Activated CD4-positive, alpha-beta memory T cell treated with anti-CD3 and anti-CD28 coated beads, Interleukin-2, amount 10 ng/mL, durations not matched to agents 7 days and 5 days (primary cell): ENCODE measurements around the gene FARS2. TPM values are rescaled to one million over a fixed set of nuclear protein-coding genes. Genes with fewer than 3 reads are reported as not detected.

Experiments used
- CTCF ChIA-PET: fragments of 350-600 bp; sonication (Branson Sonifier 250); formaldehyde crosslinking; loops from one replicate; lab custom pipeline; 2021; ENCODE audit warnings: antibody characterized with exemption, inconsistent platforms; lab: Charles Lee
- POLR2A ChIA-PET: fragments of 350-600 bp; sonication (Branson Sonifier 250); formaldehyde crosslinking; loops from one replicate; lab custom pipeline; 2021; ENCODE audit warnings: antibody characterized with exemption; lab: Charles Lee
- DNase-seq: peaks from one replicate; pipeline ENCODE4 v3.0.0-alpha.2; 2020
- H3K27ac Mint-ChIP-seq: one replicate; pipeline ENCODE4 v1.8.0; 2021; ENCODE audit warnings: mild to moderate bottlenecking, mixed read lengths
- H3K27me3 Mint-ChIP-seq: one replicate; pipeline ENCODE4 v1.8.0; 2021; ENCODE audit warnings: mixed read lengths
- H3K36me3 Mint-ChIP-seq: one replicate; pipeline ENCODE4 v1.8.0; 2021; ENCODE audit warnings: low read depth, mixed read lengths
- H3K4me1 Mint-ChIP-seq: one replicate; pipeline ENCODE4 v1.8.0; 2021; ENCODE audit warnings: mixed read lengths
- H3K4me3 Mint-ChIP-seq: one replicate; pipeline ENCODE4 v1.8.0; 2021; ENCODE audit warnings: mild to moderate bottlenecking, mixed read lengths
- H3K9me3 Mint-ChIP-seq: one replicate; pipeline ENCODE4 v1.8.0; 2021; ENCODE audit warnings: mixed read lengths
- total RNA-seq, 2 experiments: library from RNA; stranded (reverse); gene quantifications; one replicate each; pipeline ENCODE4 v1.2.3, GENCODE V29; 2021

Gene FARS2
- total RNA-seq, 2 experiments from 2014 or later, result 17.6 to 18.7 TPM

DNA sequence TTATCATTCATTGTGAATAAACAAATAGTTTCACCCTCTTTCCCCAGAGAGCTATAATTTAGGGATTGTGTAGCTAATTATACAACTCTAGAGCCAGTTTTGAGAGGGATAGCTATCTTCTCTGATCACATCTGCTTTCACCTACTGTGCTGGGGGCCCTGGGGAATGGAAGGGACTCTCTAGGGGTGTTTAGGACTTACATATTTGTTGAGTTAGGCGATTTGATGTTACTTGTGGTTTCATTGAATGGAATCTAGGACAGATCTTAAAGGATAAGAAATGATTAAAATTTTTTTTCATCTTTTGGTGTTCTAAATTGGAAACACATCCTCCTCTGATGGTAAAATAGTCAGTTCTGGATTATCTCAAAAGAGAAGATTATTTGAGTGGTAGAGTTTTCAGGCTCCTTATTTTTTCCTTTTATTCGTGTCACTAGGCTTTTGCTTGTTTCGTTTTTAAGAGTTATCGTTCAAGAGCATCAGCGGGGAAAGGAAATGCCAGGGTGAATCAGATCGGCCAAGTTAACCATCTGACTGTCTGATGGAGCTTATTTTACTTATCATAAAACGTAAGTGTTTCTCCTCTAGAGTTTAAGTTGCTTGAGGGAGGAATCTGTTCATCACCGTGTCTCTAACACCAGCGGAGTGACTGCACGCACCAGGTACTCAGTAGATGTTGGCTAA is 236.7 kb downstream of the FARS2 start:
- Mint-ChIP-seq H3K27me3 (no peaks in the 10 kb centered on the region), H3K4me3 (peak overlapping the region; percentile 52), H3K9me3 (no peaks in the 10 kb centered on the region), H3K27ac (peak overlapping the region; percentile 82), H3K4me1 (peaks cover 34% of the 10 kb centered on the region), H3K36me3 (peaks cover 18% of the 10 kb centered on the region)
- peak; percentile 20 for DNase-seq
- POLR2A ChIA-PET, result interaction anchor here (0.8 to 1.6 kb wide), 5 partner anchors 10 to 27 kb away, joined by 3 to 6 read pairs (median 3); no protein-coding TSS in a partner anchor
- CTCF ChIA-PET, result interaction anchor here (0.7 to 2.1 kb wide), 2 partner anchors 27 to 38 kb away, joined by 6 to 7 read pairs; no protein-coding TSS in a partner anchor

DNA sequence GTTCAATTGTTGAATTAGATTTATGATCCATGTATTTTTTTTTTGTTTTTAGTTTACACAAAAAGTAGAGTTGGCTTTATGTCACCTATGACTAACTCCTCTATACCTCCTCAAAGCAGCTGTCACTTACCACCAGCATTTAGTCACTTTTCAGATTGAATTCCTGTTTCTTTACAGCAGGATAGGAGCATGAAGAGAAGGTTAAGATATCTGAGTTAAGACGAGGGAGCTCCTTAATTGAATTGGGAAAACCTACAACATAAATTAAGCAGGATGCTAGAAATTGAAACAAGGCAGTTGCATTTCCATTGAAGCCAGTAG is 237.2 kb downstream of the FARS2 start:
- ChIA-PET CTCF (interaction anchor here (0.7 to 2.1 kb wide), 2 partner anchors 27 to 37 kb away, joined by 6 to 7 read pairs; no protein-coding TSS in a partner anchor), POLR2A (interaction anchor here (0.8 to 1.6 kb wide), 5 partner anchors 9 to 26 kb away, joined by 3 to 6 read pairs (median 3); no protein-coding TSS in a partner anchor)
- Mint-ChIP-seq H3K9me3 (no peaks in the 10 kb centered on the region), H3K27me3 (no peaks in the 10 kb centered on the region), H3K4me1 (peaks cover 34% of the 10 kb centered on the region), H3K27ac (peak overlapping the region; percentile 82), H3K36me3 (peaks cover 18% of the 10 kb centered on the region), H3K4me3 (peak overlapping the region; percentile 52)
- no peak for DNase-seq

DNA sequence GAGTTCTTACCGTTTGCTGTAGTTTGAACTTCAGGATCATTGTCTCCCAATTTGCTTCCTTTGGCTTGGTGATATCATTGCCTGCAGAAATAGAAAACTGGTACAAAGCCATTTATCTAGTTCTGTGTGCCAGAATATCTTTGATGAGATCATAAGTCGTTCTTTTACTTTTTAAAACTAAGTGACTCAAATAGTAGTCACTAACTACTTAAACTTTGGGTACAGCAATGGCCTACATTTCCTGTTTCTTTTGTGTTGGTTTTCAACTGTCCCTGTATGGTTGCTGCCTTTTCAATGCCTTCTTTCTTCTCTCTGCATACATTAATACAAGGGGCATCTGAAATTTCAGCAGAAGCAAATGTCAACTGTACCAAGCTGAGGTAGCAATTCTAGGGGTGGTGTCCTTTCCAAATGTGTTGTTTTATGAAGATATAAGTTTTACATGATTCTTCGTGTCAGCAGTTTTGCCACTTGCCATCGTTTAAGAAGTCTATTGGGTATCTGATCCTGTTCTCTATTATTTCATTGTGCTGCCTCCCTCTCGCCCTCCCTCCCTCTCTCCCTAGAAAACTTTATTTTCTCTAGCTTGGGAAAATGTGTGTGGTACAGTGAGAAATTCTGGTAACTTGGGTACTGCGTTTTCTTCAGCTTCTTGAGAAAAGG is 238.5 kb downstream of the FARS2 start:
- H3K27me3 Mint-ChIP-seq, result no peaks in the 10 kb centered on the region
- no peak for DNase-seq
- peaks cover 34% of the 10 kb centered on the region for H3K4me1 Mint-ChIP-seq
- peaks cover 18% of the 10 kb centered on the region for H3K36me3 Mint-ChIP-seq
- no peaks in the 10 kb centered on the region for H3K9me3 Mint-ChIP-seq
- ChIA-PET POLR2A (no interaction called here), CTCF (interaction anchor here (1.2 kb wide), 1 partner anchor 16 kb away, joined by 3 read pairs; no protein-coding TSS in a partner anchor)
- H3K4me3 Mint-ChIP-seq, result peak overlapping the region; percentile 13
- H3K27ac Mint-ChIP-seq, result peak overlapping the region; percentile 82

DNA sequence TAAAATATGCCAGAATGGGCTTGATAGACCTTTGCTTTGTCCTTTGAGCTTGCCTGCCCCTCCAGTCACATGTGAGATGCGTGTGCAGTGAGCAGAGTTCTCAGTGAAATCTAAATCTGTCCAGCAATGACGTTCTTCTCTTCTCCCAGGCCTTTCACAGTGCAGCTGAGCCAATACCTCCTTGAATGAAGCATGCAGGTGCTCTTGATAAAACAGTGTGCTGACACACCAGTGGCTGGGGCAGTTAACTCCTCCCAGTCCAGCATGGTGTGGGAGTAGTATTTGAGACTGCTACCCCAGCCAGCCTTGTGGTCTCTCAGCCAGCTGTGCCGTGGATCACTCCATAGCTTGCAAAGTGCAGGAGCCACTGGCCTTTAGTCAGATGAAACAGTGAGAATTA is 240.5 kb downstream of the FARS2 start:
- H3K4me3 Mint-ChIP-seq, result no peak overlapping the region
- H3K27ac Mint-ChIP-seq, result no peak overlapping the region
- ChIA-PET POLR2A (no interaction called here), CTCF (no interaction called here)
- no peaks in the 10 kb centered on the region for H3K9me3 Mint-ChIP-seq
- DNase-seq, result no peak
- H3K4me1 Mint-ChIP-seq, result peaks cover 38% of the 10 kb centered on the region
- peaks cover 18% of the 10 kb centered on the region for H3K36me3 Mint-ChIP-seq
- H3K27me3 Mint-ChIP-seq, result no peaks in the 10 kb centered on the region

DNA sequence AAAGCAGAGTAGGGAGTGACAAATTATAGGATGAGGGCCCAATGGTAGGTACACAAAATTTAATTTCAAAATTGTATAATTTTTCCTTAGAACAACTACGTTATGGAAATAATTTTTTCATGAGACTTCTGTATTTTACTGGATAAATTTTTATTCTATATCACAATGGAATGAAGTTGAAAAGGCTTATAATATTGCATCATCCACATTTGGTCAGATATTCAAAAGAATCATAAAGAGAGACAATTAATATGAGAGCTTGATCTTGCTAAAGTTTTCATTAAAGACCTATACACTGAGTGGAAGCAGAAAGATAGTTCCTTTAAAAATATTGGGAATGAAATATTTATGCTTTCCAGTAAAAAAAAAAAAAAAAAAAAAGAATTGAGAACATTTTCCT is 242.8 kb downstream of the FARS2 start:
- H3K36me3 Mint-ChIP-seq, result peaks cover 13% of the 10 kb centered on the region
- H3K9me3 Mint-ChIP-seq, result no peaks in the 10 kb centered on the region
- peaks cover 31% of the 10 kb centered on the region for H3K4me1 Mint-ChIP-seq
- H3K27me3 Mint-ChIP-seq, result no peaks in the 10 kb centered on the region
- ChIA-PET CTCF (interaction anchor here (0.6 kb wide), 1 partner anchor 290 kb away, joined by 3 read pairs; no protein-coding TSS in a partner anchor), POLR2A (interaction anchor here (1.3 kb wide), 1 partner anchor 13 kb away, joined by 3 read pairs; no protein-coding TSS in a partner anchor)
- no peak overlapping the region for H3K27ac Mint-ChIP-seq
- DNase-seq, result no peak
- H3K4me3 Mint-ChIP-seq, result no peak overlapping the region

DNA sequence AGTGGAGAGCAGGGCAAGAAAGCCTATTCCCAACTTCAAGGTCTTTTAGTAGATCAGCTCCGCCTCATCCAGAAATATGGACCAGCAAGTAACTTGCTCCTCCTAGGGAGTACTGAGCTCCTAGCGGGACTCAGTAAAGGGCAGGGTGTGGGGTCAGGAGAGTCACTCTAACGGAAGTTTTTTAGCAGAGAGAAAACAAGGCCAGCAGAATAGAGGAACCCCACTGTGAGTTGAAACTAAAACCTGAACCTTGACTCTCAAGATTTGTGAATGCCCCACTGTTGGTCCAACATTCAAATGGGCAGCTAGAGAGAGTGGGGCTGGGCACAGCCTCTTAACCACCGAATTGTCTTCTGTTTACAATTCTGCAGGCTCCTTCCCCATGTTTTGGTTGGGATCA is 244.8 kb downstream of the FARS2 start:
- H3K27ac Mint-ChIP-seq, result no peak overlapping the region
- no peaks in the 10 kb centered on the region for H3K9me3 Mint-ChIP-seq
- ChIA-PET POLR2A (interaction anchor here (1.1 to 1.8 kb wide), 4 partner anchors 10 to 16 kb away, joined by 3 to 10 read pairs (median 4); no protein-coding TSS in a partner anchor), CTCF (interaction anchor here (0.7 to 0.8 kb wide), 2 partner anchors 18 to 35 kb away, joined by 3 to 5 read pairs; no protein-coding TSS in a partner anchor)
- no peak for DNase-seq
- no peaks in the 10 kb centered on the region for H3K27me3 Mint-ChIP-seq
- H3K36me3 Mint-ChIP-seq, result no peaks in the 10 kb centered on the region
- no peak overlapping the region for H3K4me3 Mint-ChIP-seq
- H3K4me1 Mint-ChIP-seq, result peaks cover 18% of the 10 kb centered on the region

DNA sequence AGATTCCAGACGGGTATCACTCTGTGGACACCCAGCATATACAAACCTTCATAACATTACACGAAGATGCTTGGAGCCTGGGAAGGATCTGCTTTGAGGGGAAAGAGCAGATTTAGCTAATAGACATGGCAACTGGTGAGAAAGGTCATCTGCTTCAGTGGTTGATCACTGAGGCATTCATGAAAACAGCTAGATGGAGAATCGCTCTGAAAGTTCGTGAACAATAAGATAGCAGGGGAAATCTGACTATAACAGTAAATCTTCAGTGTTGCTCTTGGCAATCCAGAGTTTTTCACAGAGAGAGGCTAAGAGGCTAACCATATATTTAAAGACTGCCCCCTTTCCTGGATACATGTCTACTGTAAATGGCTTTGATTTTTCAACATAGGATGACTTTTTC is 245.3 kb downstream of the FARS2 start:
- no peaks in the 10 kb centered on the region for H3K27me3 Mint-ChIP-seq
- no peak overlapping the region for H3K27ac Mint-ChIP-seq
- no peak overlapping the region for H3K4me3 Mint-ChIP-seq
- no peak for DNase-seq
- H3K4me1 Mint-ChIP-seq, result peaks cover 22% of the 10 kb centered on the region
- H3K36me3 Mint-ChIP-seq, result no peaks in the 10 kb centered on the region
- ChIA-PET POLR2A (interaction anchor here (1.1 to 1.8 kb wide), 5 partner anchors 9 to 16 kb away, joined by 3 to 10 read pairs (median 5); no protein-coding TSS in a partner anchor), CTCF (interaction anchor here (0.7 to 1.2 kb wide), 3 partner anchors 9 to 76 kb away, joined by 3 read pairs; no protein-coding TSS in a partner anchor)
- H3K9me3 Mint-ChIP-seq, result no peaks in the 10 kb centered on the region

DNA sequence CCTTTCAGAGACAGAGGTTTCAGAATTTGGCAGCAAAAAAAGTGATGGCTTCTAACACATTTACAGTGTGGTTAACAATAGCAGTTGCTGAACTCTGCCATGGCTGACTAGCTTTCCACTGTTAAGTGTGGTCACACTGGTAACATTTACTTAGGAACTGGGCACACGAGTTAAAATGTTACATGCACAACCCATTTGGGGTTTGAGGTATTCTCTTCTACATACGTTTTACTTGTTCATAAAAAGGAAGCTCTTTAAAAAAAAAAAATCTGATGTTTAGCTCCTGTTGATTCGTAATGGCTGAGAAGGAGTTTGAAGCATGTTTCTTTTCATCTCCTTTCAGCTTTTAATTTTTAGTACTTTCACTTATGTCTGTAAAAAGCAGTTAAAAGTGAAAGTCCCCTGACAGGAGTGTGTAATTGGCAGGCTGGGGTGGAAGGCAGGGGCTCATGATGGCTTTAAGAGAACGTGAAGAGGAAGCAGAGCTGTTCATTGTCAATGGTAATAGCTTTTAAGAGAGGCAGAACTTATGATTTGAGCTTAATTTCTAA is 245.9 kb downstream of the FARS2 start:
- H3K36me3 Mint-ChIP-seq, result no peaks in the 10 kb centered on the region
- DNase-seq, result no peak
- H3K4me3 Mint-ChIP-seq, result no peak overlapping the region
- no peaks in the 10 kb centered on the region for H3K27me3 Mint-ChIP-seq
- CTCF ChIA-PET, result interaction anchor here (0.9 to 1.2 kb wide), 3 partner anchors 9 to 77 kb away, joined by 3 read pairs; no protein-coding TSS in a partner anchor
- POLR2A ChIA-PET, result interaction anchor here (1.0 to 1.8 kb wide), 5 partner anchors 9 to 15 kb away, joined by 3 to 10 read pairs (median 4); no protein-coding TSS in a partner anchor
- peaks cover 28% of the 10 kb centered on the region for H3K4me1 Mint-ChIP-seq
- H3K27ac Mint-ChIP-seq, result no peak overlapping the region
- H3K9me3 Mint-ChIP-seq, result no peaks in the 10 kb centered on the region

DNA sequence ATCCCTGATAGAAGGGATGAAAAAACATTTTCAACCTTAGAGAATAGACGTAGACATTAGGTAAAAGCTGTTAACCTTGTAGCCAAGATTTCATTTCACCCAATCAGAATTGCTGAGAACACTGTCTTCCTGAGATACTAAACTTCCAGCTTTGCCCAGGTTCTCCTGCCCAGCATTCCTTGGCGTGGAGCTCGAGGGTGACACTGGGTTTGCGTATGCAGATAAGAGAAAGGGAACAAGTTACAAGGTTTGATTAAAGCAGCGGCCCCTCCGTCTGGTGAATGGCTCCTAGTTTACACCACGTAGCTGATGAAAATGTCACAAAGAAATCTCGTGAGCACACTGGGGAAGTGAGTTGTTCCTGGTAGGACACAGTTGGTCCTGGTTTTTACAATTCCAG is 247.8 kb downstream of the FARS2 start:
- no peak for DNase-seq
- ChIA-PET CTCF (interaction anchor here (1.3 kb wide), 2 partner anchors 13 to 38 kb away, joined by 3 to 5 read pairs; no protein-coding TSS in a partner anchor), POLR2A (no interaction called here)
- no peaks in the 10 kb centered on the region for H3K36me3 Mint-ChIP-seq
- H3K27ac Mint-ChIP-seq, result no peak overlapping the region
- H3K27me3 Mint-ChIP-seq, result no peaks in the 10 kb centered on the region
- no peaks in the 10 kb centered on the region for H3K9me3 Mint-ChIP-seq
- peaks cover 39% of the 10 kb centered on the region for H3K4me1 Mint-ChIP-seq
- no peak overlapping the region for H3K4me3 Mint-ChIP-seq

DNA sequence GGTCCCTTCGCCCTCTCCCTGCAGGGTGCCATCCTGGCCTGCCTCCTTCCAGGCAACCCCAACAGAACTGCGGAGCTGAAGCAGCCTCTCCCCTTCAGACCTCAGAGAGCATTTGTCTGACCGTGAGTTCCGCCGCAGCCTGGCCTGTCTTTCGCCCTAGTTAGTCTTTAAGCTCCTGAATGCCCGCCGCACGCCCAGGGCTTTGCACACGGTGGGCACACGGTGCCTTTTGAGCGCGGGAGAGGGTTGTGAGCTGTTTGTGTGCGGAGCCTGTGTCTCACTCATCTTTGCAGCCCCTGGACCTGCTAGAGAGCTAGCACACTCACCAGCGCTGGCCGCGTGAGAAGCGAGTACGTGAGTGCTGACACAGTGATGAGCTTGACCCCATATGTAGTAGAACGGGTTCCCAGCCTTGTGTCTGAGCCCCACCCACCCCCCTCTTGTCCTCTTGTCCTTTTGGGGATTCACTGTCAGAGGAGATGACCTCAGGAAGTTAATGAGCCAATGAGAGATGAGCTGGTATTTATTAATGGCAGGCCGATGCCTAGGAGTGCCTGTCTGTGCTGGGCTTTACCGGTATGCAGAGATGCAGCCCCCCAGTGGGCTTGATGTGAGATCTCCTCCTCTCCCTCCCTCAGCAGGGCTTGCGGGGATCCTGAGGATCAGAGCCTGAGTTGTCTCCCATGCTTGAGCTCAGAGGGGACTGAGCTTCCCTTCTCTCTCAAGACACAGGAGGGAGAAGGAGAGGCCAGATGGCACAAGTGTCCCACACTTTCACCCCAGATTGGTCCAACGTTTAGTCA is 249.2 kb downstream of the FARS2 start:
- no peaks in the 10 kb centered on the region for H3K36me3 Mint-ChIP-seq
- CTCF ChIA-PET, result interaction anchor here (0.9 to 1.3 kb wide), 3 partner anchors 9 to 39 kb away, joined by 3 to 5 read pairs (median 3); no protein-coding TSS in a partner anchor
- POLR2A ChIA-PET, result interaction anchor here (0.7 kb wide), 1 partner anchor 8 kb away, joined by 3 read pairs; no protein-coding TSS in a partner anchor

DNA sequence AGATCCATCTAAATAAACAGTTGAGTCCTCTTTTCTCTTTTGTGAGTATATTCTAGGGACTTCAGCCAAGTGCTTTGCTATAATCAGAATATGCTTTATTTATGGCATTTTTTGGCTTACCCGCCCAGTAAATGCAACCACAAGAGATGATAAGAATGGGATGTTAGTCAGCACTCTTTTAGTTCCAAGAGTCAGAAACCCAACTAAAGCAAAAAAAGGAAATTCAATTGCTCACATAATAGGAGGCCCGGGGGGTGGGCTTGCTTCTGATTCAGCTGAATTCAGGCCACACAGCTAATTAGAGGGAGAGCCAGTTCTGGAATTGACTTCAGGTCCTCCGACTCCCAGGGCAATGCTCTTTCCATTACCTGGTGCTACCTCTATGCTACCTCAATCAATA is 250.6 kb downstream of the FARS2 start:
- Mint-ChIP-seq H3K4me3 (no peak overlapping the region), H3K27ac (peak overlapping the region; percentile 38), H3K36me3 (peaks cover 2% of the 10 kb centered on the region), H3K27me3 (no peaks in the 10 kb centered on the region), H3K9me3 (no peaks in the 10 kb centered on the region), H3K4me1 (peaks cover 43% of the 10 kb centered on the region)
- ChIA-PET CTCF (no interaction called here), POLR2A (interaction anchor here (1.0 kb wide), 1 partner anchor 14 kb away, joined by 3 read pairs; no protein-coding TSS in a partner anchor)
- no peak for DNase-seq

More for the DNA sequence above, 249.2 kb downstream of the FARS2 start:
- Mint-ChIP-seq H3K4me1 (peaks cover 41% of the 10 kb centered on the region), H3K4me3 (no peak overlapping the region), H3K9me3 (no peaks in the 10 kb centered on the region), H3K27me3 (no peaks in the 10 kb centered on the region), H3K27ac (no peak overlapping the region)
- DNase-seq, result no peak

DNA sequence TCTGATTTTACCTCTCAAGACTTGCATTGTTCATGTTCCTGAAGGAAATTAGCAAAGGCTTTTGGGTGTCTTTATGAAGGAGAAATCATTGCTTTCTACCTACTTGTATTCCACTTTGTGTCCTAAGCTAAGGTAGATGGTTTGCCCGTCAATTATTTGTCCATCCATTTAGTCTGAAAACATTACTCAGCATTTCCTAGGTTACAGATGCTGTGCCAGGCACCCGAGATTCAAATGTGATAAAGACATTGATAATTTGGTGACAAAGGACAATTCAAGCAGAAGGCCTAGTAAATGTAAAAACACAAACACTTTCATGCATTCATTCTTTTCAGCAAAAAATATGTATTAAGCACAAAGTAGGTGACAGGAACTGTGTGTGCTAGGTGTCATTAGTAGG is 251.1 kb downstream of the FARS2 start:
- Mint-ChIP-seq H3K9me3 (no peaks in the 10 kb centered on the region), H3K36me3 (peaks cover 2% of the 10 kb centered on the region), H3K27ac (peak overlapping the region; percentile 38), H3K4me3 (no peak overlapping the region), H3K27me3 (no peaks in the 10 kb centered on the region), H3K4me1 (peaks cover 41% of the 10 kb centered on the region)
- DNase-seq, result no peak
- ChIA-PET POLR2A (interaction anchor here (1.0 kb wide), 1 partner anchor 14 kb away, joined by 3 read pairs; no protein-coding TSS in a partner anchor), CTCF (no interaction called here)
